VCaP (cell line): ENCODE results near the gene XRN2.

Experiments used
- H3K27ac ChIP-seq: fragments of 450-650 bp; 2 replicates; pipeline ENCODE4 v1.5.1; 2017
- TF ChIP-seq, protein P1 (sequence below): fragments of 450-650 bp; conservative IDR thresholded peaks from 2 replicates; pipeline ENCODE4 v1.5.1; 2017; ENCODE audit warnings: mild to moderate bottlenecking, moderate library complexity

Gene XRN2

GRCh38 chr20:21388566-21388965 is 85.4 kb downstream of the XRN2 start:
- H3K27ac ChIP-seq = no peak overlapping the region
- TF ChIP-seq, protein P1, sequence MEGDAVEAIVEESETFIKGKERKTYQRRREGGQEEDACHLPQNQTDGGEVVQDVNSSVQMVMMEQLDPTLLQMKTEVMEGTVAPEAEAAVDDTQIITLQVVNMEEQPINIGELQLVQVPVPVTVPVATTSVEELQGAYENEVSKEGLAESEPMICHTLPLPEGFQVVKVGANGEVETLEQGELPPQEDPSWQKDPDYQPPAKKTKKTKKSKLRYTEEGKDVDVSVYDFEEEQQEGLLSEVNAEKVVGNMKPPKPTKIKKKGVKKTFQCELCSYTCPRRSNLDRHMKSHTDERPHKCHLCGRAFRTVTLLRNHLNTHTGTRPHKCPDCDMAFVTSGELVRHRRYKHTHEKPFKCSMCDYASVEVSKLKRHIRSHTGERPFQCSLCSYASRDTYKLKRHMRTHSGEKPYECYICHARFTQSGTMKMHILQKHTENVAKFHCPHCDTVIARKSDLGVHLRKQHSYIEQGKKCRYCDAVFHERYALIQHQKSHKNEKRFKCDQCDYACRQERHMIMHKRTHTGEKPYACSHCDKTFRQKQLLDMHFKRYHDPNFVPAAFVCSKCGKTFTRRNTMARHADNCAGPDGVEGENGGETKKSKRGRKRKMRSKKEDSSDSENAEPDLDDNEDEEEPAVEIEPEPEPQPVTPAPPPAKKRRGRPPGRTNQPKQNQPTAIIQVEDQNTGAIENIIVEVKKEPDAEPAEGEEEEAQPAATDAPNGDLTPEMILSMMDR = no peak

- TF ChIP-seq, protein P1 = no peak
- no peak overlapping the region for H3K27ac ChIP-seq
Measured at GRCh38 chr20:21389368-21389767, 86.2 kb downstream of the XRN2 start.

- no peak overlapping the region for H3K27ac ChIP-seq
- TF ChIP-seq, protein P1 = no peak
Measured at GRCh38 chr20:21390768-21391167, 87.6 kb downstream of the XRN2 start.

DNA sequence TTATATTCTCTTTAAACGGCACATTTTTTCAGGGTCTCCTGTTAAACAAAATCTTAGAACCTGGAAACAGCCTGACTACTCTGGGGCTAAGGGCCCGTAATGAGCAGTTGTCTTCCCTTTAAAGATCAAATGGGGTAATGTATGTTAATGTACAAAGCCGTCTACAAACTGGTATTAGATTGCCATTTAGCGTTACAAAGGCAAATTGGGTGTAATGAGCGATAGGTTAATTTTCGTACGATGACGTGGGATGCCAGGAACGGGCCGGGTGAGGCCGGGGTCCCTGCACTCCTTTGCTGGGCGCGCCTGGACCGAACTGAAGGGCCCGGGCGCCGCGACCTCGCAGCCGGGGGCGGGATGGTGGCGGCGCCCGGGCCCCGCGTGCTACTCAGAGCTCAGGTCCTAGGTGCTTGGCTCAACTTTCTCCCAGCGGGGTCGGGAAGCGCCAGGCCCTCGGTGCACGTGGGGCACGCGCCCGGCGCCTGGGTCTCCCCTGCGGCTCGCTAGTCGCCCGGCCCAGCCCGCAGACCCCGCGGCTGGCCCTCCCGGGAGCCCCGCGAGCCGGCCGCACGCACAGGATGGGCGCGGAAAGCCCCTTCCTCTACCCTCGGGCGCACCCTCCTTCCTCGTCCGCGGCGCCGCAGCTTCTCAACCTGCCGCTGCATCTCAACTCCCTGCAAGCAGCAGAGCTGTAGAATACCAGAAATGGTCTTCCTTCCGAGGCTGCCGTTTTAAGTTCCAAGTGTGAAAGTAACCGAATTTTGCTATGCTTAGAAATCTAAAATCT is 88.2 kb downstream of the XRN2 start:
- H3K27ac ChIP-seq = no peak overlapping the region
- TF ChIP-seq, protein P1 = no peak

DNA sequence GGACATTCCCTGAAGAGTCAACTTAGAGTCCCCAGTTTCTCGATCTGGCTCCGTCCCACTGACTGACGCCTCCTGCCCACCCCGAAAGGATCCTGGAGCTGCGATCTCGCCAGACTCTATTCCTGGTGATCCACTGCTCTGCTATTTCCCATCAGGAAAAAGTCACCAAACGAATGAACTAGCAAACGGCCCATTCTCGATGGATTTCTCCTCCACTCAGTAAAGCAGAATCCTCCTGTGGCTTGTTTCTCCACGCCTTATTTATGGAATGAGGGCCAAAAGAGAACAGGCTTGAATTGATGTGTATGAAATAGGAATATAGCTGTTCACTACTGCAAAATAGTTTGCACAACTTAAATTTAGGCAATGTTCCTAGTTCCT is 88.8 kb downstream of the XRN2 start:
- no peak overlapping the region for H3K27ac ChIP-seq
- TF ChIP-seq, protein P1 = no peak

DNA sequence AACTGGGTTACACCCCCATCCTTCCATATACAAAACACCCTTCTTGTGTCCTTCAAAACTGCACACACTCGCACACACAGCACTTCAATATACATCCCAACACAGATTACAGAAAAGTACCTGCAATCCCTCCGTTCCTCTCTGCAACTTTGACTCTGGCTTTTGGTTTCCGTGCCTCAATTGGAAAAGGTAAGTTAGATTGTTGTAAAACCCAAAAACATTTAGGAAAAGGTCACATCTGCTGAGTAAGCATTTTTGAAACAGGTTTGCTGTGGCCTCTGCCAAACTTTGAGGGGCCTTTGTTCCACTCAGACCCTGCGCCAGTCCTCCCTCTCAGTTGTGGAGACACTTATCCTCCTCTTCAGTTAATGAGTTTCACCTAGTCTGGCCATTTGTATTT is 90.0 kb downstream of the XRN2 start:
- TF ChIP-seq, protein P1 = no peak
- no peak overlapping the region for H3K27ac ChIP-seq

- TF ChIP-seq, protein P1 = no peak
- H3K27ac ChIP-seq = no peak overlapping the region
Measured at GRCh38 chr20:21393816-21394519, 90.8 kb downstream of the XRN2 start.
